Stimulated activated CD4-positive, alpha-beta T cell treated with anti-CD3 and anti-CD28 coated beads, Interleukin-15, amount 100 ng/mL, for 48 hours (primary cell): ENCODE results near the gene GAS7.
"Not testable (repeated sequence)": the region's sequence is repeated elsewhere in the genome, so short reads cannot be mapped to it uniquely, and the experiment has no call there.

Experiments used
- DNase-seq, 2 donors: peaks; one replicate each; pipeline ENCODE4 v3.0.0-alpha.2; 2020; ENCODE audit warnings: low read depth in 2 of 2

GAS7 gene

GRCh38 chr17:9942885-9943284 lies 255.5 kb downstream of the GAS7 start:
- DNase-seq, result no peak

- no peak for DNase-seq
Observed at GRCh38 chr17:9941305-9941704, 257.1 kb downstream of the GAS7 start.

GRCh38 chr17:9940841-9941240 lies 257.6 kb downstream of the GAS7 start:
- no peak for DNase-seq

GRCh38 chr17:9938764-9939163 lies 259.6 kb downstream of the GAS7 start:
- DNase-seq, result no peak

GRCh38 chr17:9937901-9938300 lies 260.5 kb downstream of the GAS7 start:
- no peak for DNase-seq

GRCh38 chr17:9937241-9937761 lies 261.1 kb downstream of the GAS7 start:
- DNase-seq, result no peak

- DNase-seq, result no peak
Observed at GRCh38 chr17:9936095-9936494, 262.3 kb downstream of the GAS7 start.

GRCh38 chr17:9935408-9935807 lies 263.0 kb downstream of the GAS7 start:
- DNase-seq, result no peak

- DNase-seq, result no peak
Observed at GRCh38 chr17:9934331-9934730, 264.1 kb downstream of the GAS7 start.

GRCh38 chr17:9932491-9932890 lies 265.9 kb downstream of the GAS7 start:
- no peak for DNase-seq

- no peak for DNase-seq
Observed at GRCh38 chr17:9931144-9931741, 267.2 kb downstream of the GAS7 start.

- DNase-seq, result no peak
Observed at GRCh38 chr17:9929871-9930270, 268.5 kb downstream of the GAS7 start.

GRCh38 chr17:9928601-9929333 lies 269.6 kb downstream of the GAS7 start:
- no peak for DNase-seq

- DNase-seq, result no peak
Observed at GRCh38 chr17:9926150-9926804, 272.1 kb downstream of the GAS7 start.

GRCh38 chr17:9925457-9925856 lies 272.9 kb downstream of the GAS7 start:
- DNase-seq, result no peak

- DNase-seq, result no peak
Observed at GRCh38 chr17:9924735-9925191, 273.6 kb downstream of the GAS7 start.

GRCh38 chr17:9922012-9922848 lies 276.2 kb downstream of the GAS7 start:
- no peak for DNase-seq

- not testable (repeated sequence) for DNase-seq
Observed at GRCh38 chr17:9921216-9921615, 277.2 kb downstream of the GAS7 start.

- no peak for DNase-seq
Observed at GRCh38 chr17:9918804-9919352, 279.5 kb downstream of the GAS7 start.

- DNase-seq, result no peak
Observed at GRCh38 chr17:9918352-9918751, 280.1 kb downstream of the GAS7 start.

- DNase-seq, result no peak
Observed at GRCh38 chr17:9917801-9918200, 280.6 kb downstream of the GAS7 start.

GRCh38 chr17:9917131-9917530 lies 281.3 kb downstream of the GAS7 start:
- no peak for DNase-seq
